Measurements from ENCODE around the gene VPS26B. TPM values are rescaled to one million over a fixed set of nuclear protein-coding genes. Genes with fewer than 3 reads are reported as not detected.

VPS26B gene
- total and polyA plus RNA-seq, 2 experiments from 2014 or later: 10.1 to 29.1 TPM

- no peaks in the 10 kb centered on the region for H3F3A ChIP-seq (replicated peaks; ENCODE audit: low read depth)
- ATAC-seq (no peak), DNase-seq (ENCODE audit: low spot score) (no peak)
- peaks cover 14% of the 10 kb centered on the region for H3K36me3 ChIP-seq (ENCODE audit: insufficient read depth)
- H3K27me3 ChIP-seq (ENCODE audit: insufficient read depth): no peaks in the 10 kb centered on the region
- no peaks in the 10 kb centered on the region for H3K79me2 ChIP-seq (replicated peaks; ENCODE audit: insufficient read depth)
- no peaks in the 10 kb centered on the region for H3K9me3 Mint-ChIP-seq
- no peak overlapping the region for H2AFZ ChIP-seq
- peaks cover 9% of the 10 kb centered on the region for H3K27me3 Mint-ChIP-seq (ENCODE audit: insufficient read depth, low read depth, poor library complexity)
- no peak overlapping the region for H3K4me3 Mint-ChIP-seq
- 0 out of 2 replicates have a peak, but pooled peaks cover 6% of the 10 kb centered on the region for H3K4me1 ChIP-seq (ENCODE audit: insufficient read depth)
- H3K27ac Mint-ChIP-seq: no peak overlapping the region
- H3K4me2 ChIP-seq: no peak overlapping the region
- no peaks in the 10 kb centered on the region for H3K9me2 ChIP-seq (ENCODE audit: insufficient read depth)
- no peak overlapping the region for H3K27ac ChIP-seq (ENCODE audit: low read depth)
- H3K4me3 ChIP-seq: no peak overlapping the region
- TF ChIP-seq CTCF (conservative IDR thresholded peaks at IDR 0.05; ENCODE audit: low read depth in 2 of 2) (no peak), CREB1 (CRISPR knock-in tag; IDR thresholded peaks at IDR 0.05; ENCODE audit: low read depth) (no peak), REST (IDR thresholded peaks at IDR 0.05; ENCODE audit: unreplicated experiment) (no peak), STAT1 (IDR thresholded peaks at IDR 0.05; ENCODE audit: unreplicated experiment) (no peak), POLR2AphosphoS5 (IDR thresholded peaks at IDR 0.05; ENCODE audit: low read depth) (no peak), EZH2 (IDR thresholded peaks at IDR 0.05; ENCODE audit: low read depth, unreplicated experiment) (no peak), EZH2phosphoT487 (IDR thresholded peaks at IDR 0.05; ENCODE audit: unreplicated experiment) (no peak), NANOG (IDR thresholded peaks at IDR 0.05; ENCODE audit: borderline replicate concordance) (no peak), ZNF462 (CRISPR knock-in tag; IDR thresholded peaks at IDR 0.05) (no peak)
- H4K20me1 ChIP-seq (replicated peaks; ENCODE audit: insufficient read depth): no peaks in the 10 kb centered on the region
- peaks cover 25% of the 10 kb centered on the region for H3K4me1 Mint-ChIP-seq
- H3K36me3 Mint-ChIP-seq (ENCODE audit: low read depth): peaks cover 70% of the 10 kb centered on the region
Observed at GRCh38 chr11:134290646-134291045, 66.2 kb downstream of the VPS26B start.
